Neural progenitor cell (in vitro differentiated cells): ENCODE results near the gene STIL.

Experiments
- EZH2phosphoT487 ChIP-seq: fragments of 200-600 bp; sonication (generic); IDR thresholded peaks from 2 replicates; pipeline ENCODE4 v1.6.1; 2017; ENCODE audit warnings: antibody characterized with exemption
- TF ChIP-seq, protein P1 (sequence below): fragments of 200-600 bp; sonication (generic); IDR thresholded peaks from 2 replicates; pipeline ENCODE4 v1.5.1; 2017; ENCODE audit warnings: antibody characterized with exemption, mild to moderate bottlenecking

DNA sequence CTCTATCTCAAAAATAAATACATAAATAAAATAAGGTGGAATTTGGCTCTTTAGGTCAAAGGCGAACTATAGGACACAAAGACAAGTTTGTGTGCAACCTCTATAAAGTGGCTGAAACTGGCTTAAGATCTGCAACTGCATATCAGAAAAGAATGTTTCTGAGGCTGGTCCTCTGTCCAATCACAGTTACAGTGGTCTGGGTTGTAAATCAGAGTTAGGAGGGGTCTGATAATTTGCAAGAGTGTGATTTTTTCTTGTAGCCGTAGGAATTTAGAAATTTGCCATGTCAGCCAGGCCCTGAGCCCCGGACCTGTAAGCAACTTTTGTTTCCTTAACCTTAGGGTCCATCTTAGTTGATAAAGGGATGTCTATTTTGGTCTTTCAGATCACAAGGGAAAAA lies 47.4 kb upstream of the STIL start:
- TF ChIP-seq EZH2phosphoT487: no peak
- TF ChIP-seq, protein P1, sequence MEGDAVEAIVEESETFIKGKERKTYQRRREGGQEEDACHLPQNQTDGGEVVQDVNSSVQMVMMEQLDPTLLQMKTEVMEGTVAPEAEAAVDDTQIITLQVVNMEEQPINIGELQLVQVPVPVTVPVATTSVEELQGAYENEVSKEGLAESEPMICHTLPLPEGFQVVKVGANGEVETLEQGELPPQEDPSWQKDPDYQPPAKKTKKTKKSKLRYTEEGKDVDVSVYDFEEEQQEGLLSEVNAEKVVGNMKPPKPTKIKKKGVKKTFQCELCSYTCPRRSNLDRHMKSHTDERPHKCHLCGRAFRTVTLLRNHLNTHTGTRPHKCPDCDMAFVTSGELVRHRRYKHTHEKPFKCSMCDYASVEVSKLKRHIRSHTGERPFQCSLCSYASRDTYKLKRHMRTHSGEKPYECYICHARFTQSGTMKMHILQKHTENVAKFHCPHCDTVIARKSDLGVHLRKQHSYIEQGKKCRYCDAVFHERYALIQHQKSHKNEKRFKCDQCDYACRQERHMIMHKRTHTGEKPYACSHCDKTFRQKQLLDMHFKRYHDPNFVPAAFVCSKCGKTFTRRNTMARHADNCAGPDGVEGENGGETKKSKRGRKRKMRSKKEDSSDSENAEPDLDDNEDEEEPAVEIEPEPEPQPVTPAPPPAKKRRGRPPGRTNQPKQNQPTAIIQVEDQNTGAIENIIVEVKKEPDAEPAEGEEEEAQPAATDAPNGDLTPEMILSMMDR: no peak
